Measurements from ENCODE around the gene NEUROG3.

The NEUROG3 gene, protein sequence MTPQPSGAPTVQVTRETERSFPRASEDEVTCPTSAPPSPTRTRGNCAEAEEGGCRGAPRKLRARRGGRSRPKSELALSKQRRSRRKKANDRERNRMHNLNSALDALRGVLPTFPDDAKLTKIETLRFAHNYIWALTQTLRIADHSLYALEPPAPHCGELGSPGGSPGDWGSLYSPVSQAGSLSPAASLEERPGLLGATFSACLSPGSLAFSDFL

DNA sequence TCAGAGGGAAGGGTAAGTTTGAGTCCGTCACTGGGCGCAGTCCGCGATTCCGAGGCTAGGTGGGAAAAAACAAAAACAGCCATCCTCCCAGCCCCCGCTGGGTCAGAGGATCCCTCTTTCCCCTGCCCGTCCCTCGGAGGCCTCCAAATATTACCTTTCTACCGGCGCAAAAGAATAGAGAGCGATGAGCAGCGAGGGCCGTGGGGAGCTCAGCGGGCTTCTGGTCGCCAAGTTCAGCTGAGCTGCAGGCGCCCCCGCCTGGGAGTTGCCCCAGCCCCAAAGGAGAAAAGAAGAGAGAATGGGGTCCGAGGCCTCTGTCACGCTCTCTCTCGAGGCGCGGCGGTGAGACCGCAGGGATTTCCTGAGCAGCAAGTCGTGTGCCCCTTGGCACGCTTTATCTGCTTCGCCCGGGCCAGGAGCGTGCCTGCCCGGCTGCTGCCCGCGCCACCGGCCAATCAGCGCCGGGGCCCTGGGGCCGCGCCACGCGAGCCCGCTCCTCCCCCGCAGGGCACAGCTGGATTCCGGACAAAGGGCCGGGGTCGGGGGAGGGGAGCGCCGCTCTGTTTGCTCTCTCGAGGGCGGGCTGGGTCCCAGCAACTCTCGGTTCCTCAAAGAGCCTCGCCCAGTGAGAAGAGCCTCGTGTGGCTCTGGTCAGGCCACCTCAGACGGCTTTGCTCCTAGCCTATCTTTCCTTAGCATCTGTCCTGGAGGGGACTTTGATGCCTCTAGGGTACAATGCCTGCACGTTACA lies at the start of gene NEUROG3:
Gene NEUROG3, minus strand, starts transcription at position 367 of the 751 bp plus-strand sequence. CDS start 379 bp downstream, outside the sequence.
- FAIRE-seq, result no peak

- FAIRE-seq, result no peak
Observed at GRCh38 chr10:69620625-69621024, 47.4 kb upstream of the NEUROG3 start.

- FAIRE-seq, result no peak
Observed at GRCh38 chr10:69619626-69620025, 46.4 kb upstream of the NEUROG3 start.

- no peak for FAIRE-seq
Observed at GRCh38 chr10:69618746-69619145, 45.5 kb upstream of the NEUROG3 start.

GRCh38 chr10:69616358-69616757 lies 43.1 kb upstream of the NEUROG3 start:
- no peak for FAIRE-seq

DNA sequence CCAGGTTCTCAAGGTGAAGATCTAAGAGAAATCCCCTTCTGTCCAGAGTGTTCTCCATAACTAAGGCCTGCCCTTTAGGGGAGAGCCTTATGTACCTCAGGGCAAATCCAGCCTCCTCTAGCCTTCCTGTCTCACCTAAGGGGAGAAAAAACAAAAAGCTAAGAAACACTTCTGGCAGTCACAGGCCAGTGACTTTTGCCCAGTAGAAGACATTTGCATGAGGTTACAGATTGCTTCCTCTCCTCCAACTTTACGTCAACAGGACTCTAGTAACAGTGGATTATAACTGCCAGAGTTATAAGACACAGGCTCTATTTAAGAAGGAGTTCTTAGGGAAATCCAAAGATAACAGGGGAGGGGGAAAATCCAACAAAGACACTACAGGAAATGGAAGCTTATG lies 40.9 kb upstream of the NEUROG3 start:
- FAIRE-seq, result no peak

GRCh38 chr10:69612760-69613159 lies 39.5 kb upstream of the NEUROG3 start:
- no peak for FAIRE-seq

DNA sequence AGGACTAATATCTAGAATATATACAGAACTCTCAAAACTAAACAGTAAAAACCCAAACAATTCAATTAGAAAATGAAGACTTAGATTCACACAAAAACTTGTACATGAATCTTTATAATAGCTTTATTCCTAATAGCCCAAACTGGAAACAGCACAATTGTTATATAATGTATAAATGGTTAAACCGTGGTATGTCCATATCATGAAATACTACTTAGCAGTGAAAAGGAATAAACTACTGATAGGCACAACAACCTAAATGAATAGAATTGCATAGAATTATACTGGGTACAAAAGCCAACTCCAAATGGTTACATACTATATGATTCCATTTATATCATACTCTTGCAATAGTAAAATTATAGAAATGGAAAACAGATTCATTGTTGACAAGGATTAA lies 35.9 kb upstream of the NEUROG3 start:
- FAIRE-seq, result no peak

DNA sequence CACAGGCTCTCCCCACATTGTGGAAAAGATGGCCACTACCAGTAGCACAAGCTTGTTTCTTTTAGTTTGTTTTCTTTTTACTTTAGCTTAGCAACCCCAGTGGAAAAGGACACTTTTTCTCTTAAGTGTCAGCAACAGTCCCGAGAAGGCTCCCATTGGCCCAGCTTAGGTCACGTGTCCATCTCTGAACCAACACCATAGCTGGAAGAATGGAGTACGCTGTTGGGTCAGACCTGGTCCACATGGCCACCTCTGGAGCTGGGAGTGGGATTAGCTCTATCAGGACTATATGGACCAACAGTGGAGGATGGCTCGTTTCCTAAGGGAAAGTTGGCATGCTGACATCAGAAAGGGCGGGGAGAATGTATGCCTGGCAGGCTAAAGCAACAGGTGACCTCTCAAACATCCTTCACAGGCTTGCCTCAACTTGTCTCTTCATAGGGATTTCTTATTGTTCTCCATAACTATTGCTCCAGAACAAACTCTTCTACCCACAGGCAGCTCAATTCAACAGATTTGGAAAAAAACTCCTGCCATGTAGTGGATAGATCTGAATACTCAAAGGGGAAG lies 27.6 kb upstream of the NEUROG3 start:
- FAIRE-seq, result no peak

GRCh38 chr10:69588358-69588757 lies 15.1 kb upstream of the NEUROG3 start:
- no peak for FAIRE-seq

DNA sequence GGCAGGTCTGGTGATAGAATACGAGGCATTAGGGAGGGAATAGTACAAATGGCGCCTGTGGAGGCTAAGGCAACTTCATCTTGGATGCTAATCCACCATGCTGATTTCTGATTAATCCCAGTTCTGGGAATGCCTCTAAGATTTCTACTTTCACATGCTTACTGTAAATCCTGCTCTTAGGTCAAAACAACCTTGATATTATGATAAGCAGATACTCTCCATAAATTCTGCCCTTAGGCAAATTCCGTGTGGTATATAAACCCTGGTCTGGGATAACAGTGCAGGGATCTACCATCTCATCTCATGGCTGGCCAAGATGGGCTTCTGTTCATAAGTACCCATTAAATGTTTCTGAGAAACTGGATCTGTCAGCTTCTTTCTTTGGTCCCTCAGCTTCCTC lies 11.4 kb upstream of the NEUROG3 start:
- no peak for FAIRE-seq

GRCh38 chr10:69583106-69583505 lies 9.9 kb upstream of the NEUROG3 start:
- no peak for FAIRE-seq

DNA sequence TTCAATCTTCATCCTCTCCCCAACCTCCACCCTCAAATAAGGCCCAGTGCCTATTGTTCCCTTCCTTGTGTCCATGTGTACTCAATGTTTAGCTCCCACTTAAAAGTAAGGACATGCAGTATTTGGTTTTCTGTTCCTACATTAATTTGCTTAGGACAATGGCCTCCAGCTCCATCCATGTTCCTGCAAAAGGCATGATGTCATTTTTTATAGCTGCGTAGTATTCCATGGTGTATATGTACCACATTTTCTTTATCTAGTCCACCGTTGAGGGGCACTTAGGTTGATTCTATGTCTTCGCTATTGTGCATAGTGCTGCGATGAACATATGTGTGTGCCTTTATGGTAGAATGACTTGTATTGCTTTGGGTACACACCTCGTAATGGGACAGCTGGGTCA lies 7.2 kb upstream of the NEUROG3 start:
- FAIRE-seq, result no peak

GRCh38 chr10:69579464-69580060 lies 6.3 kb upstream of the NEUROG3 start:
- FAIRE-seq, result no peak

DNA sequence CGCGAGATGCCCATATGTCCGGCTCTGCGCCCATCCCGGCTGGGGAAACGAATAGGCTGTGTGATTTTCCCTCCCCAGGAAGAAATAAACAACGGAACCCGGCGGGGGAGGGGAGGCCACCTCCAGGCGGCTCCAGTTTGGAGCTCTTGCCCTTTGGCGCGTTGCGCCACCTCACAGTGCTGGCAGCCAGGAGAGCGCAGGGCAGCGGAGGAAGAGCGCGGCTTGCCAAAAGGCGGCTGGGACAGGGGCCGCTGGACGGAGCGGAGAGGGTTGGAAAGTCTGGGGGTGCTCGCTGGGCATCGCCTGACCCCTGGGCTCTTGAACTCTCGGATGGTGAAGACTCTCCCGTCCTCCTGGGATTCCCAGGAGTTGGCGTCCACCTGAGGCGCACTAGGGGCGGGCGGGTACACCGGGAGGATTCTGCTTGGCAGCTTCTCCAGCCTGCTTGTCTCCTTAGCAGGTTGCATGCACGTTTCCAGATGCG lies 5.3 kb upstream of the NEUROG3 start:
- FAIRE-seq, result no peak

GRCh38 chr10:69577268-69578232 lies 4.3 kb upstream of the NEUROG3 start:
- no peak for FAIRE-seq

GRCh38 chr10:69576334-69577011 lies 3.3 kb upstream of the NEUROG3 start:
- FAIRE-seq, result no peak

DNA sequence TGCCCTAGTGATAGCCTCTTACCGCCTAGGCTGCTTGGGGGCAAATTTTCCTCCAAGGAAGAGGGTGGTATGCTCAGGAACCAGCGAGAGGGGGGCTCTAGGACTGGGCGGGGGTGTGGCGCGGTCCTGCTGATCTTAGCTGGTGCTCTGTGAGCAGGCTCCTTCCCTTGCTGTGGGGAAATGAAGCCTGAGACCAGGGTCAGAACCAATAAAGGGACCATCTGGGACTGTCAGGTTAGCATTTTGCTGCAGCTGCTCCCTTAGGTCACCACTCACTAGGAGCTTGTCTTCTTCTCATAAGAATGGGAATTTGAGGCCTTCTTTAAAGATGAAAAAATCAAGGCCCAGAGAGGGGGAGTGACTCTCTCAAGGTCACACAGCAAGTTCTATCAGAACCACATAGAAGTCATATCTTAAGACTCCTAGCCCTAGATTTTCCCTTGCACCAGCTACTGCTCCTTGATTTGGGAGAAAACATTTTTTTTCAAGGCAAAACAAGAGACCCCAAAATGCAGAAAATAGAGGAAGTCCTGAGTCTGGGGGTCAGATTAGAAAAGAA lies 2.0 kb upstream of the NEUROG3 start:
- FAIRE-seq, result no peak

DNA sequence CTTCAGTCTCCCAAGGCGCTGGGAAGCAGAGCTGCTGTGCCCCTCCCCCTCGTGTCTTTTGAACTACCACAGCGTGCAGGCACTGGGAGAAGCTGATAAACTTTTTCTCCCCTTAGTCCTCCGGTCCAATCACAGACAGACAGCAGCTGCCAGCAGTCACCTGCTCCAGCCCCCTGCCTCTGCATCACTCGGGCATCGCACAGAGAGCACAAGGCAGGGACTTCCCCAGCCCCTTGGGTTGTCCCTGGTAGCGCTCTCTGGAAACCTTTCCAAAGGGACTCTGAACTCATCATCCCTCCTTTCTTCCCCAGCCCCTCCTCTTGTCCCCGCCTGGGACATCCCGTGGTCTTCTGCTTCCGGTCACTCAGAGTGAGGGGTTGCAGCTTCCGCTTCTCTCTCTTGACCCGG lies 1.4 kb upstream of the NEUROG3 start:
- no peak for FAIRE-seq

GRCh38 chr10:69572159-69573055 lies 815 bp downstream of the NEUROG3 start:
- FAIRE-seq, result no peak

Data from TTC549 (cell line).